ENCODE measurements around the gene TBC1D1. TPM values are rescaled to one million over a fixed set of nuclear protein-coding genes. Genes with fewer than 3 reads are reported as not detected.

Gene TBC1D1
- total RNA-seq, 4 donors from 2014 or later, result 111 to 176 (median 142) TPM

DNA sequence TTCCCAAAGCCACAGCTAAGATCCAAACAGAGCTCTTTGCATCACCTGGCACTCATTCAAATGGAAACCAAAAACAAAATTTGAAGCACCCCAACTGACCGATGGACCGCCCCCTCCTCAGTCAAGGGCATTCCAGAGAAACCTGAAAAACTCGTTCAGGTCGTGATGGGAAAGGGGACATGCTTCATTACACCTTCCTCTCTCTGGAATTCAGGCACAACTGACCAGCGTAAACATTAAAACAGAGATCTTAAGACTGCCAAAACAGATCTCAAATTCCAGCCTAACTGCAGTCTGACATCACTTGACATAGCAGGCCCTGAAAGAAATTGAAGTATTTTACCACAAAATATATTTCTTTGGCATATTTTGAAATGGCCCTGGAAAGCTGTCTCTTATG is 97.8 kb downstream of the TBC1D1 start:
- no peak for ATAC-seq
- Histone ChIP-seq H3K9me3 (no peaks in the 10 kb centered on the region), H3K4me1 (peaks cover 17 to 20% of the 10 kb centered on the region in 2 donors), H3K27ac (peak overlapping the region in 3 of 4 donors; percentile 66 to 78 (median 68)), H3K36me3 (no peaks in the 10 kb centered on the region), H3K27me3 (no peaks in the 10 kb centered on the region), H3K4me3 (no peak overlapping the region)
- TF ChIP-seq POLR2A (IDR thresholded peaks at IDR 0.05), result no peak
- TF ChIP-seq CTCF (IDR thresholded peaks at IDR 0.05 in 4 of 5, conservative IDR thresholded peaks at IDR 0.05 in 1 of 5), result no peak
- intact Hi-C loops (cut with DNase I; ENCODE audit: low total_unique reads), result no loop called here
- in situ Hi-C loops (cut with MboI; ENCODE audit: low sequenced_read_pairs in 4 of 4), result no loop called here
- DNase-seq, result no peak

DNA sequence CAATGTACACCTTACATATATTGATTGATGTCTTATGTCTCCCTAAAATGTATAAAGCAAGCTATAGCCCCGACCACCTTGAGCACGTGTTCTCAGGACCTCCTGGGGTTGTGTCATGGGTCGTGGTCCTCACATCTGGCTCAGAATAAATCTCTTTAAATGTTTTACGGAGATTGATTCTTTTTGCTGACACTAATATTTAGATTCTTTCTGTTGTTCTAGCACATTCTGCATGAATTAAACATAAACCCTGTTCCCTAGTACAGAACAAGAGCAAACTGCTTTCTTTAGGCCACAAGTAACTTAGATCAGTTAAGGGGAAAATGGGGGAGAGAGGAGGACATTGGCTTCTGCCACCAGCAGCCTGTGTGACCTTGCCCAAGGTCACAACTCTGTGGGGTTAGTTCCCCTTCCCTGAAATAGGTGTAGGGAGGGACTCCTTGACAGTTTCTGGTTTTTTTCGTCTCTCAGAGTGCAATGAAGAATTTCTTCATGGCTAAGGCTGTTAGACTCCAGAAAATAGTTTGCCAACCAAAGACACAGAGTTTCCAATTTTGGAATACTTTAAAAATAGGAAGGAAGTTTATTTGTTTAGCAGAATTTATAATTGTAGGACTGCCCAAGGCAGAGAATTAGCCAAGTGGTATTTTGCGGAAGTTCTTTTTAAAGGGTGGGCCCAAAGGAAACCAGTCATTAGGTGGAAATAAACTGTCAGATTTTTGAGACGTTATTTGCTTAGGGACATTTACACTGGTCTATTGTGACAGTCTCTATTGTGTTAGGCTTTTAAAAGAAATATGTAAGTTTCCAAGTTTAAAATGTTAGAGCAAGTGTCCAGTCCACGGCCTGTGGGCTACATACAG is 98.7 kb downstream of the TBC1D1 start:
- DNase-seq, result no peak
- no peaks in the 10 kb centered on the region for H3K9me3 ChIP-seq
- peak; percentile 65 to 68 for ATAC-seq
- peak overlapping the region; percentile 58 to 78 (median 67) for H3K27ac ChIP-seq
- TF ChIP-seq POLR2A (IDR thresholded peaks at IDR 0.05) (no peak), CTCF (IDR thresholded peaks at IDR 0.05 in 4 of 5, conservative IDR thresholded peaks at IDR 0.05 in 1 of 5) (no peak)
- no peak overlapping the region for H3K4me3 ChIP-seq
- no peaks in the 10 kb centered on the region for H3K27me3 ChIP-seq
- H3K36me3 ChIP-seq, result no peaks in the 10 kb centered on the region
- H3K4me1 ChIP-seq, result peaks cover 17 to 24% of the 10 kb centered on the region in 2 donors
- intact Hi-C loops (cut with DNase I; ENCODE audit: low total_unique reads), result no loop called here
- in situ Hi-C loops (cut with MboI; ENCODE audit: low sequenced_read_pairs in 4 of 4), result no loop called here

DNA sequence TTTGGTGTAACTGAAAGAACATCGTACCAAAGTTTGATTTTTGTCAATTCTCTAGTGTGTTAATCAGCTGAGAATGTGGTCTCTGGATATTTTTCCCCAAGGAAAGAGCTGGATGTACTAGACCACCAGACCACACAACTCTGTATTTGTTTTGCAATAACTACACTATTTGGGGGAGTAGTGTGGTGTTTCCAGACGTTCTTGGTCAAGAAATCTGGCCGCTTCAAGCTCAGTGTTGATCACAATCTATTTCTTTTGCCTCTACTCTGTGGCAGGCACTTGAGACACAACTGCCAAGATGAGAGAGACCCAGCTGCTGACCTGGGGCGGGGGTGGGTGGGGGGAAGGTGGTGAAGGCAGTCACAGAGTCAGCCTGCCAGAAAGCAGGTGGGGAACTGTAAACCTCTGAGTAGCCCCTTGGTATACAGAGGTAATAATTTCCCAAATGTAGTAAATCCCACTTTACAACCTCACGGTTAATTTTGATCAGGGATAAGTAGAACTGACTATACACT is 99.9 kb downstream of the TBC1D1 start:
- no peak overlapping the region for H3K4me3 ChIP-seq
- intact Hi-C loops (cut with DNase I; ENCODE audit: low total_unique reads), result no loop called here
- H3K27me3 ChIP-seq, result no peaks in the 10 kb centered on the region
- in situ Hi-C loops (cut with MboI; ENCODE audit: low sequenced_read_pairs in 4 of 4), result no loop called here
- H3K9me3 ChIP-seq, result no peaks in the 10 kb centered on the region
- H3K4me1 ChIP-seq, result peaks cover 21 to 31% of the 10 kb centered on the region in 2 donors
- no peaks in the 10 kb centered on the region for H3K36me3 ChIP-seq
- peak overlapping the region; percentile 58 to 78 (median 67) for H3K27ac ChIP-seq
- TF ChIP-seq POLR2A (IDR thresholded peaks at IDR 0.05) (no peak), CTCF (IDR thresholded peaks at IDR 0.05 in 4 of 5, conservative IDR thresholded peaks at IDR 0.05 in 1 of 5) (no peak)
- DNase-seq (no peak), ATAC-seq (no peak)

- Histone ChIP-seq H3K9me3 (no peaks in the 10 kb centered on the region), H3K36me3 (no peaks in the 10 kb centered on the region), H3K27ac (peak overlapping the region; percentile 5 to 78 (median 67)), H3K4me3 (no peak overlapping the region), H3K27me3 (no peaks in the 10 kb centered on the region), H3K4me1 (peaks cover 20 to 42% of the 10 kb centered on the region in 2 donors)
- TF ChIP-seq POLR2A (IDR thresholded peaks at IDR 0.05) (no peak), CTCF (IDR thresholded peaks at IDR 0.05 in 4 of 5, conservative IDR thresholded peaks at IDR 0.05 in 1 of 5) (no peak)
- intact Hi-C loops (cut with DNase I; ENCODE audit: low total_unique reads) (no loop called here), in situ Hi-C loops (cut with MboI; ENCODE audit: low sequenced_read_pairs in 4 of 4) (no loop called here)
- ATAC-seq, result no peak
- no peak for DNase-seq
Observed at GRCh38 chr4:37991623-37992410, 100.9 kb downstream of the TBC1D1 start.
